B cell (primary cell): ENCODE measurements around the gene PCDHB8. TPM values are rescaled to one million over a fixed set of nuclear protein-coding genes. Genes with fewer than 3 reads are reported as not detected.
"Not testable (repeated sequence)": the region's sequence is repeated elsewhere in the genome, so short reads cannot be mapped to it uniquely, and the experiment has no call there.

Experiments
- ATAC-seq: fragments of 200-7000 bp; cut with Tn5 transposase; one replicate; pipeline ENCODE4 v1.10.0; 2021; ENCODE audit warnings: low read depth, mild to moderate bottlenecking, moderate number of reproducible peaks, moderate library complexity
- CTCF ChIA-PET: fragments of 350-600 bp; sonication (Branson Sonifier 250); formaldehyde crosslinking; loops from one replicate; lab custom pipeline; 2021; ENCODE audit warnings: antibody characterized with exemption, inconsistent platforms; lab: Charles Lee
- POLR2A ChIA-PET: fragments of 350-600 bp; sonication (Branson Sonifier 250); formaldehyde crosslinking; loops from one replicate; lab custom pipeline; 2021; ENCODE audit warnings: antibody characterized with exemption; lab: Charles Lee
- DNase-seq: peaks from one replicate; pipeline ENCODE4 v3.0.0; 2013
- H2AFZ ChIP-seq: 2 replicates; pipeline ENCODE4 v1.6.1; 2012; ENCODE audit warnings: mild to moderate bottlenecking, low read depth, low read length; ENCODE audit not compliant: insufficient read depth, poor library complexity, severe bottlenecking
- H3K27ac ChIP-seq, 2 donors: 1 replicate in 1 of 2; 2 replicates in 1 of 2; pipeline ENCODE4 v1.5.1; 2012 to 2013; ENCODE audit warnings: low read length in 2 of 2, mild to moderate bottlenecking in 2 of 2, moderate library complexity in 1 of 2
- H3K27me3 ChIP-seq, 4 experiments: fragments of 200-600 bp in 1 of 4; sonication (generic) in 1 of 4; replicated peaks in 1 of 4; 1 replicate in 2 of 4; 2 replicates in 2 of 4; pipeline versions ENCODE4 v1.6.1 to v1.7.0; 2013 to 2016; ENCODE audit warnings: low read length in 3 of 4, mild to moderate bottlenecking in 2 of 4, mixed read lengths in 1 of 4, moderate library complexity in 1 of 4; ENCODE audit not compliant: insufficient read depth in 4 of 4, control insufficient read depth in 3 of 4; ENCODE audit errors: control extremely low read depth in 1 of 4
- H3K36me3 ChIP-seq, 2 experiments: replicated peaks in 1 of 2; 1 replicate in 1 of 2; 2 replicates in 1 of 2; pipeline versions ENCODE4 v1.6.1 to v1.7.1; 2013; ENCODE audit warnings: low read length in 1 of 2; ENCODE audit not compliant: insufficient read depth in 2 of 2, control insufficient read depth in 1 of 2; ENCODE audit errors: control extremely low read depth in 1 of 2, extremely low read depth in 1 of 2
- H3K4me1 ChIP-seq, 2 donors: fragments of 200-600 bp in 1 of 2; sonication (generic) in 1 of 2; 1 replicate in 1 of 2; 2 replicates in 1 of 2; pipeline versions ENCODE4 v1.5.1 to v1.6.1; 2013 to 2017; ENCODE audit warnings: low read length in 2 of 2; ENCODE audit not compliant: control insufficient read depth in 2 of 2, insufficient read depth in 2 of 2
- H3K4me2 ChIP-seq: replicated peaks from 2 replicates; pipeline ENCODE3; 2012; ENCODE audit warnings: mild to moderate bottlenecking, low read depth, low read length; ENCODE audit not compliant: poor library complexity, severe bottlenecking
- H3K4me3 ChIP-seq, 5 experiments: fragments of 200-600 bp in 1 of 5; sonication (generic) in 1 of 5; 1 replicate in 3 of 5; 2 replicates in 2 of 5; pipeline versions ENCODE4 v1.5.1 to v1.7.0; 2011 to 2016; ENCODE audit warnings: low read length in 4 of 5, mild to moderate bottlenecking in 4 of 5, low read depth in 2 of 5, control low read depth in 1 of 5, moderate library complexity in 1 of 5; ENCODE audit not compliant: insufficient read depth in 1 of 5; ENCODE audit errors: control extremely low read depth in 1 of 5, extremely low read depth in 1 of 5
- H3K79me2 ChIP-seq: fragments of 200-600 bp; sonication (generic); one replicate; pipeline ENCODE4 v1.6.0; 2016; ENCODE audit warnings: low read length; ENCODE audit not compliant: control insufficient read depth, insufficient read depth
- H3K9ac ChIP-seq: fragments of 200-600 bp; sonication (generic); 2 replicates; pipeline ENCODE4 v1.6.1; 2017; ENCODE audit warnings: mild to moderate bottlenecking, low read length, moderate library complexity
- H3K9me3 ChIP-seq, 3 donors: one replicate each; pipeline versions ENCODE4 v1.6.1 to v1.7.1; 2013; ENCODE audit warnings: low read length in 2 of 3; ENCODE audit not compliant: control insufficient read depth in 2 of 3, insufficient read depth in 1 of 3; ENCODE audit errors: control extremely low read depth in 1 of 3
- H4K20me1 ChIP-seq: 2 replicates; pipeline ENCODE4 v1.6.0; 2012; ENCODE audit warnings: mild to moderate bottlenecking, low read length; ENCODE audit not compliant: insufficient read depth, control insufficient read depth, poor library complexity, severe bottlenecking
- H3K27ac Mint-ChIP-seq: one replicate; pipeline ENCODE4 v1.8.0; 2021; ENCODE audit warnings: mixed read lengths
- H3K27me3 Mint-ChIP-seq: one replicate; pipeline ENCODE4 v1.8.0; 2021; ENCODE audit warnings: mixed read lengths
- H3K4me1 Mint-ChIP-seq: one replicate; pipeline ENCODE4 v1.8.0; 2021; ENCODE audit warnings: mixed read lengths
- H3K4me3 Mint-ChIP-seq: one replicate; pipeline ENCODE4 v1.8.0; 2021; ENCODE audit warnings: mixed read lengths
- H3K9me3 Mint-ChIP-seq: one replicate; pipeline ENCODE4 v1.8.0; 2022; ENCODE audit warnings: mixed read lengths; ENCODE audit not compliant: insufficient read depth
- CTCF ChIP-seq: fragments of 200-600 bp; IDR thresholded peaks from one replicate; pipeline ENCODE4 v1.8.0; 2022; ENCODE audit warnings: antibody characterized with exemption, mild to moderate bottlenecking
- EZH2 ChIP-seq: IDR thresholded peaks from 2 replicates; pipeline ENCODE4 v1.6.1; 2012; ENCODE audit warnings: borderline replicate concordance, low read depth, mild to moderate bottlenecking, moderate library complexity, low read length; ENCODE audit not compliant: insufficient read depth, poor library complexity, severe bottlenecking
- WGBS: methylation state at CpG from one replicate; pipeline ENCODE4 v1.1.5; 2013; ENCODE audit warnings: missing lambda C conversion rate; ENCODE audit not compliant: insufficient coverage; 5-methylcytosine and 5-hydroxymethylcytosine counted together
- intact Hi-C: fragments of 100-400 bp; cut with micrococcal nuclease; formaldehyde crosslinking; loops from one replicate; pipeline ENCODE4 v1.10.0; 2022
- polyA plus RNA-seq: library from polyadenylated mRNA; depleted of rRNA; stranded (reverse); fragments of >200 nt; gene quantifications from 2 replicates; pipeline ENCODE4 v1.2.3, GENCODE V29; 2012
- total RNA-seq, 2 donors: library from RNA; stranded (reverse); fragments of 120-200 nt in 1 of 2; gene quantifications; 1 replicate in 1 of 2; 2 replicates in 1 of 2; pipeline versions ENCODE4 v1.2.3 to v1.2.4, GENCODE V29; 2013 to 2022

The PCDHB8 gene
- total and polyA plus RNA-seq, 2 donors (not counting 1 experiment from before 2014, with no cell fraction given) = not detected

- H3K27me3 ChIP-seq = peaks cover 0 to 3% (median 1%) of the 10 kb centered on the region in 4 experiments
- H3K79me2 ChIP-seq = no peaks in the 10 kb centered on the region
- H3K4me2 ChIP-seq = peak within 1 kb of the TSS; percentile 15
- H3K4me3 ChIP-seq = no peak within 1 kb of the TSS
- ChIA-PET POLR2A (no interaction called here), CTCF (no interaction called here)
- WGBS = 57% methylated on average over 11 of the region's 20 CpGs
- no peaks in the 10 kb centered on the region for H3K9me3 Mint-ChIP-seq
- DNase-seq = peak; percentile 18
- intact Hi-C loops = no loop called here
- peak within 1 kb of the TSS; percentile 51 for H2AFZ ChIP-seq
- peaks cover 2 to 20% (median 3%) of the 10 kb centered on the region in 3 donors for H3K9me3 ChIP-seq
- H3K36me3 ChIP-seq = no peaks in the 10 kb centered on the region
- H4K20me1 ChIP-seq = no peaks in the 10 kb centered on the region
- TF ChIP-seq CTCF (peak; percentile 44), EZH2 (no peak)
- H3K4me1 Mint-ChIP-seq = peaks cover 2% of the 10 kb centered on the region
- peaks cover 0 to 4% of the 10 kb centered on the region in 2 donors for H3K4me1 ChIP-seq
- no peak within 1 kb of the TSS for H3K9ac ChIP-seq
- no peak within 1 kb of the TSS for H3K4me3 Mint-ChIP-seq
- ATAC-seq = no peak
- H3K27me3 Mint-ChIP-seq = peaks cover 14% of the 10 kb centered on the region
- H3K27ac Mint-ChIP-seq = no peak within 1 kb of the TSS
- H3K27ac ChIP-seq = no peak within 1 kb of the TSS
Measured at GRCh38 chr5:141172381-141173204, 5.0 kb upstream of the PCDHB8 start, which contains the start of gene PCDHB7. TSS of gene PCDHB7 (plus strand) at chr5:141172644. CDS start at chr5:141172836, 192 bp downstream.

DNA sequence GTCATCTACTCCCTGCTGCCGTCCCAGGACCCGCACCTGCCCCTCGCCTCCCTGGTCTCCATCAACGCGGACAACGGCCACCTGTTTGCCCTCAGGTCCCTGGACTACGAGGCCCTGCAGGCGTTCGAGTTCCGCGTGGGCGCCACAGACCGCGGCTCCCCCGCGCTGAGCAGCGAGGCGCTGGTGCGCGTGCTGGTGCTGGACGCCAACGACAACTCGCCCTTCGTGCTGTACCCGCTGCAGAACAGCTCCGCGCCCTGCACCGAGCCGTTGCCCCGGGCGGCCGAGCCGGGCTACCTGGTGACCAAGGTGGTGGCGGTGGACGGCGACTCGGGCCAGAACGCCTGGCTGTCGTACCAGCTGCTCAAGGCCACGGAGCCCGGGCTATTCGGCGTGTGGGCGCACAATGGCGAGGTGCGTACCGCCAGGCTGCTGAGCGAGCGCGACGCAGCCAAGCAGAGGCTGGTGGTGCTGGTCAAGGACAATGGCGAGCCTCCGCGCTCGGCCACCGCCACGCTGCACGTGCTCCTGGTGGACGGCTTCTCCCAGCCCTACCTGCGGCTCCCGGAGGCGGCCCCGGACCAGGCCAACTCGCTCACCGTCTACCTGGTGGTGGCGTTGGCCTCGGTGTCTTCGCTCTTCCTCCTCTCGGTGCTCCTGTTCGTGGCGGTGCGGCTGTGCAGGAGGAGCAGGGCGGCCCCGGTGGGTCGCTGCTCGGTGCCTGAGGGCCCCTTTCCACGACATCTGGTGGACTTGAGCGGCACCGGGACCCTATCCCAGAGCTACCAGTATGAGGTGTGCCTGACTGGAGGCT is 3.1 kb upstream of the PCDHB8 start:
- H3K27ac ChIP-seq, POLR2A ChIA-PET, H3K9ac ChIP-seq, H3K4me3 Mint-ChIP-seq, H3K27me3 ChIP-seq, H3K27me3 Mint-ChIP-seq, CTCF ChIA-PET, H4K20me1 ChIP-seq, H3K79me2 ChIP-seq, H3K4me1 Mint-ChIP-seq, H3K4me2 ChIP-seq, H3K4me1 ChIP-seq, DNase-seq, H3K36me3 ChIP-seq, H2AFZ ChIP-seq, H3K4me3 ChIP-seq, intact Hi-C loops, ATAC-seq, H3K27ac Mint-ChIP-seq, H3K9me3 Mint-ChIP-seq: not testable (repeated sequence)
- H3K9me3 ChIP-seq = peaks cover 2 to 26% (median 3%) of the 10 kb centered on the region in 3 donors
- 57% methylated on average over 63 of the region's 79 CpGs for WGBS
